Activated CD4-positive, CD25-positive, alpha-beta regulatory T cell treated with anti-CD3 and anti-CD28 coated beads, Interleukin-2, amount 50 U/mL, for 16 hours (primary cell): ENCODE data around the gene AUH.

Source experiments
- DNase-seq: peaks from one replicate; pipeline ENCODE4 v3.0.0-alpha.2; 2020; ENCODE audit warnings: low read depth, low spot score

The AUH gene

DNA sequence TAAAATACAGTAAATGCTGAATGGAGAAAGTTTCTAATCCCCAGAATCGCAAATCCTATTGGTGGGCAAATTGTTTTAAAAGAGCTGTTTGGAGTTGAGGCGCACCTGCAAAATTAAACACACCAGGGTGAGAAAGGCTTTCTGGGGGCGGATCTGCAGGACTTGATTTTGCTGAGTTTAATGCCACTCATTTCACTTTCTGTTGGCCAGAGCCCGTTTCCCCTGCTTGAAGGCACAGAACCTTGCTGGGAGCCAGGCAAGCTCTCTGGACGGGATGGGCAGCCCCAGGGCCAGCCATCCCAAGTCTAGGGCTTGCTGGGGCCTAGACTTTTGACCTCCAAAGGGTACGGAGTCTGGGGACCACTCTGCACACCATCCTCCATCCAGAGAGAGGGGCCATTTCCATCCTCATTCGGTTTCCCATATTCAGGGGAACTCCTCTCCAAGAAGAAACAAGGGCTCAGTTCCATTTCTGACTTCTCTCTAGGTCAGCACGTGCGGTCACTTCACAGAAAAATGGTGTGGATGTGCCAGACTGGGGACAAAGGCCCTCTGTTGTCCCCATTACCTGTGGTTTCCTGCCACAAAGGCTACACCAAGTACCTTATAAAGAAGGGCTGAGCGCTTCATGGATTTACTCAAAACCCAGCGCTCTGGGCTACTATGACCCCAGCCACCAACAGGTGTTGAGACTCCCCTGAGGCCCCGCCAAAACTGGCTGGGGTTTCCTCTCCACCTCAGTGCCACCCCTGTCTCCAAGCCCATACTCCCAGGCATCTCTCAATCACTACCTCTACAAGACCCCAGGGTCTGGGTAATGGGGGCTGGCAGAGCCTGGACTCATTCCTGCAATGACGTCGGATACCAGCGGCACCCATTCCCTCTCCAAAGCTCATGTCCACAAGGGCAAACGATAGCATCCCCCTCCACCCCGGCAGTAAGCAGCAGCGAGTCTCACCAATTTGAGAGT lies 170.0 kb downstream of the AUH start:
- no peak for DNase-seq

DNA sequence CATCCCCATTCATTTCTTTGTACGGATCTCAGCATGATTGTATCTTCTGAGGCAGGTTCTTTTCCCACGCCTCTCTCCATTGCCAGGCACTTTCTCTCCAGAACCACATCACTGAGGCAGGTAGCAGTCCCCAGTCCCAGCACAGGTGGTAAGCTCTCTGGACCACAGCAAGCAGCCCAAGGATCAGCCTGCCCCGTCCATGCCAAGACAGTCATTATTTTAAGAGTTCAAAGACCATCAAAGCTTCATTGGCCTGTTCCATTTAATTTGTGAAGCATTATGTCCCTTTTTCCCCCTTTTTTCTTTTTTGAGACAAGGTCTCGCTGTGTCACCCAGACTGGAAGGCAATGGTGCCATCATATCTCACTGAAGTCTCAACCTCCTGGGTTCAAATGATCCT lies 171.7 kb downstream of the AUH start:
- no peak for DNase-seq

DNA sequence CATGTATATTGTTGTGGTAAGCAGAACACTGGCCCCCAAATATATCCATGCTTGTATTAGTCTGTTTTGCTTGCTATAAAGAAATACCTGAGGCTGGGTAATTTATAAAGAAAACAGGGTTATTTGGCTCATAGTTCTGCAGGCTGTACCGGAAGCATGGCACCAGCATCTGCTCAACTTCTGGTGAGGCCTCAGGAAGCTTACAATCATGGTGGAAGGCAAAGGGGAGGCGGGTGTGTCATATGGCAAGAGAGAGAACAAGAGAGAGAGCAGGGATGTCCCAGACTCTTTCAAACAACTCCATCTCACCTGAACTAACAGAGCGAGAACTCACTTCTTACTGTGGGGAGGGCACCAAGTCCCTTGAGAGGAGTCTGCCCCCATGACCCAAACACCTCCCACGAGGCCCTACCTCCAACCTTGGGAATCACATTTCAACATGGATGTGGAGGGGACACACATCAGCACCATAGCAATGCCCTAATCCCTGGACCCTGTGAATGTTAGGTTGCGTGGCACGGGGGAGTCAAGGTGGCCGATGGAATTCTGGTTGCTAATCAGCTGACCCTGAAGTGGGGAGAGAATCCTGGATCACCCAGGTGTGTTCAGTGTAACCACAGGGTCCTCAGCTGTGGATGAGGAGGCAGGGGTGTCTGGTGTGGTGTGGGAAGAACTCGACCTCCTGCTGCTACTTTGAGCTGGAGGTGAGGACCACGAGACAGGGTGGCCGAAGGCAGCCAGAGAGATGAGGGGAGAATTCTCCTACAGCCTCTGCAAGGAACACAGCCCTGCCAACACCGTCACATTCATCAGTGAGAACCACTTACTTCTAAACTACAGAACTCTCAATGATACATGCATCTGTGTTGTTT lies 172.8 kb downstream of the AUH start:
- DNase-seq = no peak

DNA sequence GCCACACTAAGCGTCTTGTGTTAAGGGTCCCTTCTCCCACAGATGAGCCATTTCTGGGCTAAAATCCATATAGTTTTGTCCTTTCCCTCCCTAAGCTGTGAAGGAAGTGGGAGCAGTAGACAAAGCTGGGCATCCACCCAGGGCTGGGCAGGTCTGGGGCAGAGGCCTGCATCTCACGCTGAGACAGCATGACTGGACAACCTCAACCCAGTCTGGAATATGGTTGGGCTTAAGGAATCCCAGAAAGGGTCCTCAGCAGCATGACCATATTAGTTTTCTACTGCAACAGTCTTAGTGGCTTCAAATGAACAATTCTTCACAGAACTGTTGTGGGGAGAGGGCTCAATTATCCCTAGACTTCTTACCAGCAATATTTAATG lies 173.8 kb downstream of the AUH start:
- no peak for DNase-seq

DNA sequence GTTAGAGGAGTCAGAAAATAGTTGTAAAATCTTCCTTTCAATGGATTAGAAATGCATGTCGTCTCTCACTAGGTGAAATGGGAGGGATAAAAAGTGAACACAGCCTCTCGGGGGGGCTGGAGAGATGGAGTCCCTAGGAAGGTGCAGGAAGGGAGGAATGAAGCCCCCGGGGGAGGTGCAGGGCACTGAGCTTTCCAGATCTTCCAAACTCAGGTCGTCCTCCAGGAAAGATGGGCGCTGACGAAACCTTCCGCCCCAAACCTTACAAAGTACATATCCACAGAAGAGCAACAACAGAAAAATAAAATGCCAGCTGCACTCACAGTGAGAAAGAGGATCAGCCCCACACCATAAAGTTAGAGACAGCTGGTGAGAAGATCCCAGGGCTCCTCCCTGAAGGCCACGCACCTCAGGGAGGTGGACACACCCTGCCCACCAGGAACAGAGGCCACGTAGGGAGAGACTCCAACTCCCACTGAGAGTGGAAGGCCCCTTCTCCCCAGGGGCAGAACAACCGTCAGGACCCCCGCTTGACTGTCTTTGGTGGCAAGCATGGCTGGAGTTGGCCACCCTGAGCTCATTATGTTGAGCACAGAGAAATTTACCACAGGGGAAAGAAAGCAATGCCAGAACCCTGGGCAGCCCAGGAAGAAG lies 174.3 kb downstream of the AUH start:
- DNase-seq = no peak

DNA sequence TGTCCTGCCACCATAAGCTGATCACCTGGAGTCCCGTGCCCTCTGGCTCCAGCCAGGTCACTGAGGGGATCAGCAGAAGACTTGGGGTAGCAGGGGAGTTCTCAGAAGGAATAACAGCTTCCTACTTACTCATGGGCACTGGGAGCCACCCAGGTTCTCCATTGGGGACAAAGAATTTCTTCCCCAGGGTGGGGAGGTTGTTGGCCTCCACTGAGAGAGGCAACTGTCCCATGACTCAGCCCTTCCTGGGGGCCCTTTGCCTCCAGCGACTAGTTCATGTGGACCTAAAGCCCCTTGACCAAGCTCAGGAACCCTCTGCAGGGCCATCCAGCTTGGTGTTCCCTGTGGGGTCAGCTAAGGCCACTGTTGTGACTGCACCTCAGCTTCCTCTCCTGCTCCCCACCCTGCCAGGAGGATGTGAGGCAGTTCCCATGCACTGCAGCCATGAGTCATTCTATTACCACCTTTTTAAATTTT lies 175.0 kb downstream of the AUH start:
- no peak for DNase-seq

DNA sequence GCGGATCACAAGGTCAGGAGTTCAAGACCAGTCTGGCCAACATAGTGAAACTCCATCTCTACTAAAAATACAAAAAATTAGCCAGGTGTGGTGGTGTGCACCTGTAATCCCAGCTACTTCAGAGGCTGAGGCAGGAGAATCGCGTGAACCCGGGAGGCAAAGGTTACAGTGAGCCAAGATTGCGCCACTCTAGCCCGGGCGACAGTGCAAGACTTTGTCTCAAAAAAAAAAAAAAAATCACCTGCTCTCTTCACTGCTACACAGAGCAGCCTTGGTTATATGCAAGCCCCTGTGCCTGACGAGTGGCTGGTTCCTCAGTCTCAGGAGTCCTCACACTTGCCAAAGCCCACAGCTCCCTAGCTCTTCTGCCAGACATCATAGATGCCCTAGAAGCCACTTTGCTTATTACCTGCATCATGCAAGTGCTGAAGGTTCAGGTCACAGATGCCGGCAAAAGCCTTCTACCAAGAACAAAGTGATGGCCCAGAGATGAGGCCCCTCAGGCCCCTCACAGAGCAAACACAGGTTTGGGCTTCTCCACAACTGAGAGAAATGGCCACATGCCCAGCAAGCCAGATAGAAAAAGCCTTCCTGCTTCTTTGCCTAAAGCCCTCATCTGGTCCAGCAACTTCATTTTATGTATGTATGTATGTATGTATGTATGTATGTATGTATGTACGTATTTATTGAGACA lies 176.4 kb downstream of the AUH start:
- DNase-seq = no peak

DNA sequence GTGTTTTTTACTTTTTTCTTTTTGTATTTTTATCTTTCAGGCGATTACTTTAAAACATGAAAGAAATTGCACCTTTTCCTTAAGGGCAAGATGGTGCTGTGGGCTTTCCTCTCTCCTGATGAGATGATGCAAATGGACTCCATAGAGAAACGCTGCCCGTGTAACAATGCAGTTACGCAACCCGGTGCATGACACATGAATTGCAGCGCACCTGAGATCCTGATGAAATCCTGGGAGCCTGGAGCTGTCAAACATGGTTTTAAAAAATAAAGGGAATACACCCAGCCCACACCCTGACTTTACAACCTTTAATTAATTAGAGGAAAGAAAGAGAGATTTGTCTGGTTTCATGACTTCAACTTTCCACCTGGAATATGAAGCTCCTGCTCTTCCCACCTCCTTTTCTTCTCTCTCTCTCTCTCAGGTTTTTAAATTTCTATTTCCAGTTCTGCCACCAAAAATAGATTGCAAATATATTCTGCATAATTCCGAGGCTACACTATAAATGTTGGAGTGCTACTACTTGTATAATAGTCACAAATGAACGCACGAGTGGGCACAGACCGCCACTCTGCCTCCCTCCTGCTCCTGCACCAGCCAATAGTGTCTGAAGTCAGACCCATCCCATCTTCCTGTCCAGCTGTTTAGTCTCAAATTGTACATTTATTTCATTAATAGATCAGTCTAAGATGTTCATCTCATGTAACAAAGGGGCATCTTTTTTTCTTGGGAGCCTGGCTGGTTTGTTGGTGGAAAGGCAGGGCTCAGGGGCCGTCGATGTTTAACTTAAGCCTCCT lies 179.1 kb downstream of the AUH start:
- no peak for DNase-seq

DNA sequence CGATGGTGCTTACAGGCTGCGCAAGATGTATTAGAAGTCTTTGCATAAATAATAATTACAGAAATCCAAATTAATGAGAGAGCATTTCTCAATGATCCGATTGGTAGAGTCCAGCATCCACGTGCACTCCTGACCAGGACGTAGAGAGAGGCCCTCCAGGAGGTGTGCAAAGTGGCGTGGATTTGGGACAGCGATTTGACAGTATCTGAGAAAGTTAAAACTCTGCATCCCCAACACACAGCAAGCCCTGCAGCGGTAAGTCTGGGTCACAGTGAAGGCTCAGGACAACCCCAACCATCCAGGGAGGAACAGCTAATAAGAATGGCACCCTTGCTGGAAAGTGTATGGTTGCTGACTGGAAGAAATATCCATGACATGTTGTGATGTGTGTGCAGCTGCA lies 180.2 kb downstream of the AUH start:
- DNase-seq = no peak

DNA sequence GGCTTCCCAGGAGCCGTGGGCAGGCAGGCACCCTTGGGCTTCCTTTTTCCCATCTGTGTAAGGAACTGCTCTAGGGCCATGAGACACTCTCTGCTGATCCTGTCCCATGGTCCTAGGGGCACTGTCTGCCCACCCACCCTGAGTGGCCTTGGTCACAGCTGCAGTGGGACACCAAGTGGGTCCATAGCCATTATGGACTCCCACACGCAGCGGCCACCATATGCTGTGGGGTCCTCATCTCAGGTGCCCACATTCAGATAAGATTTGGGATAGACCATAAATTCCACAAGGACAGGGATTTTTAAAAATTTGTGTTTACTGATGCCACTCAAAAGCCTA lies 180.8 kb downstream of the AUH start:
- no peak for DNase-seq

DNA sequence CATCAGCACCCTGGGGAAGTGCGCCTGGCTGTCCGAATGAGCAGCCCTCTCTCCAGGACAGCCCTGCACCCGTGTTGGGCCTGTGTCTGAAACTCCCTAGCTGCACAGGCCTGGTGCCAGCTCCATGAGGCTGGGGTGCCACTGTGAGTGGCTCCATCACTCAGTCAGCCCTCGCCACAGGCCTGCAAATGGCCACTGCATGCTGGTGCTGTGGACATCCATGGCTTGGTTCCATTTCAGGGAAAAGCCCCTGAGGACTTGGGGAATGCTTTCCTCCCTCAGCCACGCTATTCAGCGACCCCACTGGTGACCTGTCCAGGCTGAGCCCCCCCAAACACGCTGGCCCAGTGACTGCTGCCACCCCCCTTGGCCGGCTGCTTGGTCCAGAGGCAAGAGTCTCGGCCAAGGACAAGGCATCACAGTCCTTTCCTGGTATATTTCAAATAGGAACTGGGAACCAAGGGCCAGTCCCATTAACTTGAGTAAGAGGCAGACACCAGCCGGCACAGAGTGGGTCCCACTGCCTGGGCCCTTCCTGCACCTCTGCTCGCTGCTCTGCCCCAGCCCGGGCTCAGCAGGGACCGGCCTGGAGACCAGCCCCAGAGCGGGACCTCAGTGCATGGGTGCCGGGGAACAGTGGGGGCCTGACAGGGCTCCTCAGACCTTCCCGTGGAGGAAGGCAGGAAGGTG lies 181.3 kb downstream of the AUH start:
- no peak for DNase-seq

DNA sequence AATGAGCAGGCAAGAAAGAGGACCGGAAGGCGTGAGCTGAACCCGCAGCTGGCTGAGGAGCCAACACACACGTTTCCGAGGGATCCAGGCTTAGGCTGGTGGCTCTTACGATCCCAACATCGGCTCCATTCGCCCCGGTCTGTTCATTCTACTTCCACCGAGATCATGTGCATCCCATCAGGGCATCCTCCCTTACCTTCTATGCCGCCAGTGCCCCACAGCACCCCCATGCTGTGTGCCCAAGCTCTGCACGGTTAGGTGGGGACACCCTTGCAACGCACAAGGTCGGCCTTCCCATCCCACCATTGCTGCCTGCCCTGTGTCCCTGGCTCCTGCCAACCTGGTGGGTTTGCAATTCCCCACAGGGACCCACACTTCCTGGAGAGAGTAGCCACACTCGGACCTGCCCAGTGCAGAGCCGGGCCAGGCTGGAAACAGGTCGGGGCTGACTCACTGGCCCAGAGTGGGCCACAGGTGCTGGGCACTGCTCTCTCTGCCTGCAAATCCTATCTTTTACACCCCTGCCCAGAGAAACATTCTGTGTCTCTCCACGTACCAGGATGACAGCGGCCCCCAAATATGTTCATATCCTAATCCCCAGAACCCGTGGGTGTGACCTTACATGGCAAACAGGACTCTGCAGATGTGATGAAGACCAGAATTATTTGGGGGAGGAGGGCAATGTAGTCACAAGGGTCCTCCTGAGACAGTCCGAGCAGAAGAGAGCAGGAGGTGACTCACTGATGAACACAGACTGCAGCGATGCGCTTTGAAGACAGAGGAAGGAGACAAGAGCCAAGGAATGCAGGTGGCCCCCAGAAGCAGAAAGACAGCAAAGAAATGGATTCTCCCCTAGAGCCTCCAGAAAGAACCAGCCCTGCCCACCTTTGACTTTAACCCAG lies 182.2 kb downstream of the AUH start:
- DNase-seq = no peak

DNA sequence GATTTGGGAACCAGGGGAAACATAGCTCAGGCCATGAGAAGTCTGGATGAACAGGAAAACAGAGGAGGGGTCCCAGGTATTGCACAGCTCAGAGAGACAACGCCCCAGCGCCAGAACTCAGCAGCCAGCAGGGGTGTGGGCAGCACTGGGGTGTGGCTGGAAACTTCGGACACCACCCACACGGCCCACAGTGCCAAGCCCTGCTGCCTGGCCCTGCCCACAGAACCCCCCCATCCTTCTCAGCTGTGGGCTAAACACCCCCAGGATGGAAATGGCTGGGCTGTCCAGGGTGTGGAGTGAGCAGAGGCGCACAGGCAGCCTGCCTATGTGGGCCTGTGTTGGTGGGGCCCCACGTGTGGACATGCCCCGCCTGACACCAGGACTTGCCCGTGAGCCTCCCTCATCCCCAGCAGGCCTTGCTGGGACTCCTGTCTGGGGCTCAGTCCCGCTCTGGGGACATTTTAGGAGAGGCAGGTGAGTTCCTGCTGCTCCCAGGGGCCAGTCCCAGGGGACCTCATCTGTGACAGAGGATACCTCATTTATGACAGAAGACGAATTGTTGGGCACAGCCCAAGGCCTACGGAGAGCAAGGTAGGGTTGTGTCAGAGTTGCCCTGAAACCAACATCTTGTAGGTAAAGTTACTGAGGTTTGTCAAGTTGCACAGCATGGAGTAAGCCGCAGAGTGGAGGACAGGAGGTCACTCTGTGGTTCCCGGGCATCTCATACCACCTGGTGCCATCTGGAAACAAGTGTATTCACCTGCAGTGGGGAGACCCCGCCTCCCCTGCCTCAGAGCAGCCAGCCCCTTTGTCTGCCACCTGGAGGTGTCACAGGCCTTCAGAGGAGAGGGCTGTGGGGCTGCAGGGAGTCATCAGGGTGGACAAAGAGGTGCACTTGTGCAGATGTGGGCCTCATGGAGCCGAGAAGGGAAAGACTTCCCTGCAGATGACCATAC lies 183.2 kb downstream of the AUH start:
- DNase-seq = no peak

DNA sequence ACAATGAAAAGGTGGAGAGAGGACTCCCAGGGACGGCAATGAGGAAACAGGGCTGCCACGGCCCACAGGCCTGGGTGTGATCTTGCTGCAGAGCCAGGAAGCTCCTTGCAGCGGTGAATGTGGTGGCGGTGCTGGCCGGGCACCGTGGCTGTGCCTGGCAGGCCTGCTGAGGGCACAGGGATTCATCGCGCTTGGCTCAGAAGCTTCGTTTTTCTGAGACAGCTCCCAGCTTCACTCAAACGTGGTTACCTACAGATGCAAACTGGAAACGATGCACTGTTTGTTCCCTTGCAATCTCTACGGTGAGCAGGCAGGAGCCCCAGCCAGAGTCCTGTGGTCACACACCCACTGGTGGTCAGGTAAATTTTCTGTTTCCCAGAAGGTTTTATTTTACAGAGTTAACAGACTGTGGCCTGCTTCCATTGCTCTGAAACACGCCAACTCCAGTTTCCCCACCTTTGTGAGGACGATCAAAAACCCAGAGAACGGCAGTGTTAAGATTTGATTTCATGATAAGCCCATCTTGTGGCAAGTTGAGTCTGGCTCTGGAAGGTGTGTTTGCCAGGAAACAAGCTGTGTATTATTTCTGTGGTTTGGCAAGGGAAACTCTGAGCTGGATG lies 183.9 kb downstream of the AUH start:
- DNase-seq = no peak

DNA sequence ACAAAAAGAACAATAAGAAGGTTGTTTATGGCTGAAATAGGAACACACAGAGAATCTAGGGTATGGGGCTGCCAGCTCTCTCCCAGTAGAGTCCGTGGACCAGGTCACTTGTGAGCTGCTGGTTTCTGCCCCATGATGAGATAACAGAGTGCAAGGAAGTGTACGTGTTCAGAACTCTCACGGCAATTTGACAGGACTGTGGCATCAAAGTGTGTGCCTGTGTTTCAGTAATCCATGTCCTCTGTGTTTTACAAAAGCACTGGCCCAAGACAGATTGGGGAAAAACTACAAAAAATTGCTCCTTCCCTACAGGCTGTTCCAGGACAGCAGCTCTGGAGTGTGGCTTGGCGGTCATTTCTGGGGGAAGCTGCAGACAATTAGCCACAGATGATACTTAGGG lies 184.6 kb downstream of the AUH start:
- no peak for DNase-seq

DNA sequence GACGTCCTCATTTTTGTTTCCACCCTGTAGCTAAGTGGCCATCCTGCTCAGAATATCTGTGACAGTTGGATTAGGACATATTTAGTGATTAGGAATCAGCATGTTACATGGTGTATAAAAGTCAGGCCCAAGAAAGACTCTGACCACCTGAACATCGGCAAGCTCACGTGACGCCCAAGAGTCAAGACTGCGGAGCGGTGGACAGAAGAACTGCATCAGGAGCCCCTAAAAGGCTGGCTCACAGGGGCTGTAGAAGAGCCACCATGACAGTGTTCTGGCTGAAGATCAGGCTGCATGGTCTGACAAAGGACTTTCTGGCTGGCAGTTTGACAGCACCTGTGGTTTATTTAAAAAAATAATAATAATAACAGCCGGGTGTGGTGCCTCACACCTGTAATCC lies 185.3 kb downstream of the AUH start:
- DNase-seq = no peak

DNA sequence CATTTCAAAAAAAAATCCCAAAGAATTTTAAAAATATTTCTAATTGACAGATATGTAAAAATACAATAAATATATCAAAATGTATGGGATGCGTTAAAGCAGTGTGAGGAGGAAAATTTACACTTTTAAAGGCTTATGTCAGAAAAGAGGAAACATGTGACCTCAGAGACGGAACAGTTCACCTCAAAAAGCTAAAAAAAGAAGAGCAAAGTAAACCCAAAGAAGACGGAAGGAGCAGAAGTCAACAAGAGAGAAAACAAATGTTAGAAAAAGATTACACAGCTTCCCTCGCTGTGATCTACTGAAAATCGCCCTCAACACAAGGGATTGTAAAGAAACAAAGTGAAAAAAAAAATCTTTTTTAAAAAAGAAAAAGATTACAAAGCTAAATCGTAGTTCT lies 186.9 kb downstream of the AUH start:
- no peak for DNase-seq

DNA sequence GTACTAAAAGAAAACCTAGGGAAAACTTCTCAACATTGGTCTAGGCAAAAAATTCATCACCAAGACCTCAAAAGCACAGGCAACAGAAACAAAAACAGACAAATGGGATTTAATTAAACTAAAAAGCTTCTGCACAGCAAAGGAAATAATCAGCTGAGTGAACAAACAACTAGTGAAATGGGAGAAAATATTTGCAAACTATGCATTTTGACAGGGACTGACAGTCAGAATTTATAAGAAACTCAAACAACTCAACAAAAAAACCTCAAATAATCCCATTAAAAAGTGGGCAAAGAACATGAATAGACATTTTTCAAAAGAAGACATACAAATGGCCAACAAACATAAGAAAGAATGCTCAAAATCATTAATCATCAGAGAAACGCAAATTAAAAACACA lies 189.4 kb downstream of the AUH start:
- no peak for DNase-seq
